Activated CD8-positive, alpha-beta memory T cell treated with anti-CD3 and anti-CD28 coated beads for 48 hours (primary cell): ENCODE measurements around the gene TFAP2A.

Experiments used
- DNase-seq, 3 experiments: peaks; one replicate each; pipeline ENCODE4 v3.0.0-alpha.2; 2020; ENCODE audit warnings: low read depth in 2 of 3, low spot score in 2 of 3

TFAP2A gene

DNA sequence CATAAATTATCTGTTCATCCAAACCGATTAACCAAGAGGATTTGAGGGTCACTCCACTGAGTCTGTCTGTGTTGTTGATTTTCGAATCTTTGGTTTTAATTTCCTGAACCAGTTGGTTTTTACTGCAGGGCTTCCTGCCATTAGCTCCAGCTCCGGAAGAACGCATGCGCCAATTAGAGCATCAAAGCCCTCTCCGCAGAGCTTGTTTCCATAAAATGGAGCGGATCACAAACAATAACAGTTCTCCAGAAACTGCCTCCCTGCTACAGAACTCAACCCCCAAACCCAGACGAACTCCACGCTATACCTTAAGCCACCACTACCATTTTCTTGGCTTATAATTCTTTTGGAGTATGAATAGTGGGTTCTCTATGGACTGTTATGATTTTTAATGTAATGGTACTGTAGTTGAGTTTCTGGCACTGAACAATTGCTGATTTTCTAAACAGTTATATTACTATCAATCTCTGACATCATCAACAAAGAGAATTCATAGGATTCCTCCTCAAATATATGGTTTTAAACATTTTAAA, 13.8 kb downstream of the TFAP2A start:
- DNase-seq = no peak

DNA sequence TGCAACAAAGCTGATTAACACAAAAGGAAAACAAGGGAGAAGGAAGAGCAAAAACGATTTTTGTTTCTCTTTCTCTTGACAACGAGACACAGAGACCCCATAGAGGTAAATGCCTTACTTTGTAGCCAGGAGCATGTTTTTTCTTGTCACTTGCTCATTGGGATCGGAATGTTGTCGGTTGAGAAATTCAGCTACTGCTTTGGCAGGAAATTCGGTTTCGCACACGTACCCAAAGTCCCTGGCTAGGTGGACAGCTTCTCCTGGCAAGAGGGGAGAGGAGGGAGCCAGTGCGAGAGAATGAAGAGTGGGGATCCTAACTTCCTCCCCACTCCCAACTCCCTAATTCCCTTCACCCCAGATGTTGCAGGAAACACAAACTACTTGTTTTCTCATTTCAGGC, 14.5 kb downstream of the TFAP2A start:
- DNase-seq = no peak

DNA sequence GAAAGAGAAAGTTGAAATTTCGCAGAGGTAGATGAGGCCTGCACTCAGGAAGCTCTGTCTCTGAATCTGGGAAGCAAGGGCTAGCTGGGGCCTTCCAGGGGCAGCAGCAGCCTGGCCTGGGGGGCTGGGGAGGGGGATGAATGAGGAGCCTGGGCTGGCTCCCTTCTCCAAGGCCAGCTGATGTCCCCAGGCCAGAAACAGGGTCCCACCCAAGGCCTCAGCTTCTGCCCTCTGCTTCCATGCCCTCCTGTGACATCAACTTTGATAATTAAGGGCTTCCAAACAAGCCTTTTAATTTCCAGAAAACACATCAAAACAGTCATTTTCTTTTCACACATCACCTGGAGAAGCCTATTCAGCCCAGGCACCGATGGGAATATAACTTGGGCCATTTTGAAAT, 15.4 kb downstream of the TFAP2A start:
- no peak for DNase-seq

DNA sequence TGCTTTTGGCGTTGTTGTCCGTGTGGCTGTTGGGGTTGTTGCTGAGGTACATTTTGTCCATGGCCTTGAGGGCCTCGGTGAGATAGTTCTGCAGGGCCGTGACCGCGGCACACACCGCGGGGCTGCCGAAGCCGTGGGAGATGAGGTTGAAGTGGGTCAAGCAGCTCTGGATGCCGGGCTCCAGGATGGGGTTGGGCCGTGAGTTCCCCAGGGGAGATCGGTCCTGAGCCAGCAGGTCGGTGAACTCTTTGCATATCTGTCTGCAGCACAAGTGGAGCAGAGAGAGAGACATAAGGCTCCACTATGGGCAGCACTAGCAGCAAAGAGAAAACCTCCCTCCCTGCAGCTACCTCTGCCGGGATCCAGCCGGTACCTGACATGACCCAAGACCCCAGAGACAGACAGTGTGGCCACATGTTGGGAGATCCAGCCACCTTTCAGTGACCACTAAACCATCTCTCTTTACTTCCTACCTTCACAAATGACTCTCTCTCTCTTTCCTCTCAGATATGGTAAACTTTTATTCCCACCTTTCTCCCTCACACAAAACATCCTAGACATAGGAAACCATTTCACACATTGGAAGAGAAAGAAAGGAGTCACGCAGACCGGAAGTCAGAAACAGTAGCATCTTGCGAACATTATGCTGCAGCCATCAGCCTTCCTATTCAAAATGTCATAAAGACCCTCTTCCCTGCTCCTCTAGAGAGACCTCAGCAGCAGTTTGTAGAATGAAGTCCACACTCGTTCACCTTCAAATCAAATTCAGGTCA, 16.2 kb downstream of the TFAP2A start:
- no peak for DNase-seq

DNA sequence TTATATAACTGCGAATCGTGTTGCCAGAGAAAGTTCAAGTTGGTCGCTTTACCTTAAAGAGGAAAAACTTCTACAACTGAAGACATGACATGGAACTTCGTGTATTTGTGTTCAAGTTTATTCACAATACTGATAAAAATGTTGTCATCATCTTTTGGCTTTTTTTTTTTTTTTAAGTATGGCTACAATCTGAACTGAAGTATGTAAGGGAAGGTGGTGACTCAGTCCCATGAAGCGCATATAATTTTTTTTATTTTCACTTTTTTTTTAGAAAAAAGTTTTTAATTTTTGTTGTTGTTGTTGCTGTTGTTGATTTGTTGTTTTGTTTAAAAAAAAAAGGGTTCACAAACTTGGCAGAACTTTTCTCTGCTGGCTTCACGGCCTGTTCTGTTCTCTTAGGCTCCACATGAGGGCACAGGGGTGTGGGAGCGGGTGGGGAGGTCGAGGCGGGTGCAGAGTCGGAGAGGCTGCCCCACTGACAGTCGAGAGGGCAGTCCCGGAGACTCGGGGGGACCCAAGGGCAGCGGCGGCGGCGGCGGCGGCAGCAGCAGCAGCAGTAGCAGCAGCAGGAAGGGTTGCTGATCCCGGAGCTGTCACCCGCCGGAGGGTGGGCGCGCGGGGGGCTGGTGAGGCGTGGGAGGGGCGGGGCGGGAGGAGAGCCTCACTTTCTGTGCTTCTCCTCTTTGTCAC, 17.0 kb downstream of the TFAP2A start:
- DNase-seq = no peak

DNA sequence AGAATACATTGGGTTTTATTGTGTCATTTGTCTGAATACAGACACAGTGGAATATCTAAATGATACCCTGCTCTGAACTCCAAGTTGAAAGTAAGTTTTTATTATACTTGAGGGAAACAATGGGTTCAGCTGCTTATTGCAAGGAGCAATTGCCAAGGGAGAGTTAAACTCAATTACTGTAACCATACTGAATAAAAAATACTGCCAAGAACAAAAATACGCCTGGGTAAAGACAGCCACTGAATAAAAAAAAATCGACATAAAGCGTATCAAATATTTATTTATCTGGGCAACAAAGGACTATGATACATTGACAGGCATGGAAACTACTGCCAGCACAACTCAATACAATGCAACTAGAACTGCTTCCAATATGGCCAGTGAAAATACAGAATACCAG, 18.1 kb downstream of the TFAP2A start:
- DNase-seq = no peak

DNA sequence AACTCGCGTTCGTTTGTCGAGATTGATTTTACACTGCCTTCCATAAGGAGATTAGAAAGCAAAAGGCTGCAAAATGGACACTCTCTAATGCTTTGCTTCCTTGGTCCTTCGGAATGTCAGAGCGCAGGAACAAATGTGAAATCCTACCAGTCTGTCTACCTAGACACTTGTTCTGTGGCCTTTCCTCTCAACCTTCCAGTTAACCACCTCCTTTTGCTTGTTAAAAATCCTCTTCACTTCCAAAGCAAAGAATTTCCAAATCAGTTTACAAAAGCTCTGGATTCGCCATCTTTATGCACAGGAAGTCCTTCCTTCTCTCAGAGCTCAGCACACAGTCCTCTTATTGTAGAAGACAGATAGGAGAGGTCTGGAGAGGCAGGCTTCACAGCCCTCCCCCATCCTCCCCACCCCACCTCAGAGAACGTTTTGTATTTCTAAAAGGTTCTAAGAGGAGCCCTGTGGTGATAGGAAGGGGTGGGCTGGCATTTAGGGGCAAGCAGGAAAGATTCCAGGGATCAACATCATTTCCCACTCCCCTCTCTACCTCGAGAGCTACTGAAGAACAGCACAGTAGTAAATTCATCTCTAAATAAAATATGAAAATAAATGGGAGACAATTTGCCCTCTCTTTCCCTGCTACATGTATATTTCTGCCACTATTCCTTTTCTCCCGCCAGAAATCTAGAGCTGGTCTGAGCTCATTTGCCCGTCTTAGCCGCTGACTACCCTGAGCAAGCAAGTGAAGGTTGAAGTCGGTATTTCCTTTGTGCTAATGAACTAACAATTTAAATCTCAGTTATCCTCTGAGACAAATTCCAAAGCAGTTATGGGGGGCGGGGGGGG, 18.9 kb downstream of the TFAP2A start:
- no peak for DNase-seq

DNA sequence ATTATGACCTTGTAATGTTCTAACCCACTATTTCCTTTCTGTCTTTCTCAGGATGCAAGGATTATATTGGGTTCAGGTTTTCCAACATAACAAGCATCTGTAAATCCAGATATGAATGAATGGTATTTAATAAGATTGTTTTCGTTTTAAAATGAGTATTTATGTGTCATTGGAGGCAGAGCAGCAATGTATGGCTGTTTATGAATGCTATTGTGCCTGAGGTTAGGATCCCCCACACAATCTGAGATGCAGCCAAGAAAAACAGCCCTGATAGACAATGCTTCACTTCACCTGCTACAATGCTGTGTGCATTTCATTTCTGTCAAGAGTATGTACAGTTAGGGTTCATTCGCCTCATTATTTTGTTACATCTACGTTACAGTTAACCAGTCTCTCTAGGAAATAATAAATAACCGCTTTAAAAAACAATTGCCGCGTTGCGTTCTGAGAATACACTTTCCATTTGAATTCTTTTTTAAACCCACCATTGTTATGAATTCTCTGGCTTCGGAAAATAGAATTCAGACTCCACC, 19.6 kb downstream of the TFAP2A start:
- DNase-seq = no peak

DNA sequence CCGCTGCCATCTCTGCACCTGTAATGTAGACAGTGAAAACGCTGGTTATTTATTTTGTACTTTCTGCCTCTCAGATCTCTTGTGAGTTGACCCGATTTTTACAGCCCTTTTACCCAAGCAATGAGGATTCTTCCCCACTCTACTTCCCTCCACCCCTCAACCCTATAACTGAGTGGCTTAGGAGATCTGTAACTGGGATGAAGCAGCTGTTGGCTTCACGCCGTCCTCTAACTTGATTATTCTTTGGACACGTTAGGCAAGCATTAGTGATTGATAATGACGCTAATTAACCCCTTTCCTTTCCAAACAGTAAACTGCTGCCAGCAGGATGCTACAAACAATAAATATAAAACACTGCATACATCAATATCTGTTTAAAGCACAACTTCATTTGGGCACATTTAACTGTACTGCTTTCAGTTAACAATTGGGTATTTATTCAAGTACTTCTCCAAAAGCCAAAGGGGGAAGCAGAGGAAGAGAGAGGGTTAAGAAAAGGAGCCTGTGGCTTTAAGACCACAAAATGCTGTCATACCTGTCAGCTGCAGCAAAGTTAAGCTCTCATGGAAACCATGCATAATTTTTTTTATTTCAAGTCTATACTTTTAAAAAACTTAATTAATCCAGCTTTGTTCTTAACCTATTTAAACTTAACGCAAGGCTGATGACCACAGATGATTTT, 21.2 kb downstream of the TFAP2A start:
- DNase-seq = no peak

DNA sequence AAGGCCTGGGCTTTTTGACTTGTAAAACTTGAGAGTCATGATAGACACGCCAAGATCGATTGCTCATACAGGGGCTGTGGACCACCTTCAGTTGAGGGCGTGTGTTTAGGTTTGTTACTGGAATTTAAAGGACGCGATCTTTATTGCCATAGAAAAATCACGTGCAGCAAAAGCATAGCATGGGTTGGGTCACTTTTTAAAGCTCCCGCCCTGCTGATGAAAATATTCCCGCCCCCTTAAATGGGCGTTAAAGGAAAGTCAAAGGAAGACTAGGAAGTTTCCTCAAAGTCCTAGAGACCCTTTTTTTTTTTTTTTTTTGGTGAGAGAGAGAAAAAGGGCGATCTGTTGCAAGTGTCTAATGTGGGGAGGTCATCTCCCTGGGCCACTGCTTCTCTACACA, 23.1 kb downstream of the TFAP2A start:
- DNase-seq = no peak

DNA sequence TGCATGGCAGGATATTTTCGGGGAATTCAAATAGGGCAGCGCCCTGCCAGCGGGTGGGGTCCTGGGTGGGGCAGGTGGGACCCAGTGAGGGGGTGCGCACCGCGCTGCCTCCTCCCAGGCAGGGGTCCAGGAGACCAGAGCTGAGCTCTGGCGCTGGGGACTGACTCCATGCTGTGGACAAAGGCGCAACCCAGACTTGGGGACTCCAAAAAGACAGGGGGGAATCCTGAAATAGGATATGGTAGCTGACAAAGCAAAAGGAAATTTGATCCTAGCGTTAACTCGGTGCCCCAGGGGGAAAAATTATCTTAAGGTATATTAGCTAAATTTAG, 23.6 kb downstream of the TFAP2A start:
- DNase-seq = no peak

DNA sequence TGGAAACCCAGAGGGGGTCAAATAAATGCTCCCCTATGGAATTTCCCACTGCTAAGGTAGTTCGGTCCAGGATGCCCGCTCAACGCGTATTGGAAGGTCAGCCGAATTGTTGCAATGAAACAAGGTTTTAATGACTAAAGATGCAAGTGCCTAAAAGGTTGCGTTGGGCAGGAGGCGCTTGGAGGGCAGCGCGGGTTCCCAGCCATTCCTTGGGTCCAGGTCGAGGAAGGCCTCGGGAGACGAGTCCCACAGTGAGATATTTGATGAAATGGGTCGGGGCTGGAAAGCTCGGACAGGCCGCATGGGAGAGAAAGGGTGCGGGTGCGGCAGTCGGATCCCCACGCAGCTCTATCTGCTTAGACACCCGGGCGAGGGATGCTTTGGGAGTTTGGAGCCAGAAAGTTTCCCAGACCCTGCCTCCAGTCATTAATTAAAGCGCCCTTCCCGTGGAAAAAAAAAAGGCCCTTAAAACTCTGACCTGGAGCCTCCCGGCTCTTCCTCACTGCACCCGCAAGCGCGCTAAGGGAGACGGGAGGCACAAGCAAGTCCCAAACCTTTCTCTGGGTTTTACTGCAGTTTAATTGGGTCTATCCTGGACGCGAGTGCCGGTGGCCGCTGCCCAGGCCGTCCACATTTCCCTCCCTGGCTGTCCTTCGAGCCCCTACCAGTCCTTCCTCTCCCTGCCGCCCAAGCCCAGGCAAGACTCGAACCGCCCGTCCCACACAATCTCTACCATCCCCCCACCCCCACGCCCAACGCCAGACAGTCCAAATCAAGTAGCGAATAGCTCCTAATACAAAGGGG, 24.2 kb downstream of the TFAP2A start:
- DNase-seq = no peak

DNA sequence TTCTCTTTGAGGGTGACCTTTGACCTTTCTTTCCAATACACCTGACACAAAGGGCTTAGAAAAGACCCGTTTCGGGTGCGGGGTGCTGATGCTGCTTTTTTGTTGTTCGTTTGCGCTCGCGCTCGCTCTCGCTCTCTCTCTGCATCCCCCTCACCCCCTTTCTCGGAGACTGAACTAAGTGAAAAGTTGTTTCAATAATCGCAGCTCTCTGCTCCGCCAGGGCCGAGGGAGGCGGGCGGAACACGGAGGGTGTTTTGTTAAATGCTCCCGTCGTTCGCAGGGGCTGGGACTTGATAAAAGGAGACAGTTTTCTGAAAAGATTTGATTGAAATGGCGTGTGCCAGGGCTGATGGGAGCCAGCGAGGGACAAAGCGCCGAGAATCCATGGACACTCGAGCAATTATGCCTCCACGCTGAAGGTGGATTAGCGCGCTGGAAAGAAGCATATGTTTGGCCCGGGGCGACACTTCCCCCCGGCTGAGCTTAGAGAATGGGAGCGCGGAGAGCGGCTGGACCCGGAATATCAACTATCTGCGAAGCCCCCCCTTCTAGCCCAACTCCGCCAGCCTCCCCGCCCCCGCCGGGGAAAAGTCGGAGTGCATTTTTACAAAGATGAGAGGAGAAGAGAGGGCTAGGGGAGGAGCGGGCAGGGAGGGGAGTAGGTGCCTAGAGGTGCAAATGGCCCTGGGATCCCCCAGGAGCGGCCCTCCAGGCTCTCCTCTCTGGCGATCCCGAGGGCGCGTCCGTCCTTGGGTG, 25.0 kb downstream of the TFAP2A start:
- DNase-seq = no peak

DNA sequence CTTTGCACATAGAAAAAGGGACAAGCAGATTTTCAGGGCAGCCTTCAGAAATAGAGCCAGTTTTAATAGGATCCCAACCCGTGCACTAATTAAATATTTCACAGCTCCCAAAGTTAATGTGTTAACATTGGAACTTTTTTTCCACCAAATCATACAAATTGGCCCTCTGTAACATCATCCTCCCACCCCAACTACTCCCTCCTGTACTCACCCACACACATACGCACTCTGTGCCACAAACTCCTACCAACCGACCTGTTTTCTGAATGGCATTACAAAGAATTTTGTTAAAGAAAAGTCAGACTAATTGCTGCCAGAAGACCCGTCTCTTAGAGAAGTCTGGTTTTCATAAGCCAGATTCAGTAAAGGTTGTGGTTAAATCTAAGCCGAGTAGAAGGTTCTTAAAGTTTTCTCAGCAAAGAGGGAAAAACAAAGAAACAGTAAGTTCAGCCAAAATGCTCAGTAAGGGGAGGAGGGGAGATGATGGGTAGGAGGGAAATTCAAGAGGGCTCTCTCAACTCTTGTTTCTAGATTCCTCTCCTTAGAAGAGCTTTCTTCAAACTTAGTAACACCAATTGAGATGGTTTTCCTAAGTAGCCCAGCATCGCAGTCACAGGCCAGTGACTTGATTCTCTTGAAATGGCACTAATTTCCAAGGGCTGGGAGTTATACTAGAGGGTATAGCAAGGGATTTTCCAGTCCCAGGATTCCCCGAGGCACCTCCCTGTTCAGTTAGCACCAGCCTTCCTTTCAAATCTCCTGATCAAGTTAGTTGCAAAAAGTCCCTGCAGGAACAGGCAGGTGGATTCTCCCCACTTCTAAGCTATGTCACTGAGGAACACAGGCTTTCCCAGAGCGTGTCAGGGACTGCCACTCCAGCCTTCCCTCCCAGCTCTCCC, 27.9 kb downstream of the TFAP2A start:
- DNase-seq = no peak

DNA sequence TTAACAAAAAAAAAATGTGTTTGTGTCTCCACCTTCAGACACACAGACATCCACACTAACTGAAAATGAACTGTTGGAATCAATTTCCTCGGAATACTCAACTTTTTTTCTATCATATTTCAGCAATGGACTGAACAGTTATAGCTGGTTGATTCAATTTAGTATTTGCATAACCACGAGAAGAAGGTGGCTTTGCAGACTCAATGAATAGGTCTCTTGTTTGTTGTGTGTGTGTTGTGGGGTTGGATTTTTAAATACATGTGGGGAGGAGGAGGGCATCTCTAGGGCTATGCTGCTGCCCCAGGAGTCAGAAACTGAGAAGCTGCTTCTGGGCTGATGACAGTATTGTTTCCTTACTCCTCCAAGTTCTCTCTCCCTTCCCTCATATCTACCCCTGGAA, 28.7 kb downstream of the TFAP2A start:
- no peak for DNase-seq

DNA sequence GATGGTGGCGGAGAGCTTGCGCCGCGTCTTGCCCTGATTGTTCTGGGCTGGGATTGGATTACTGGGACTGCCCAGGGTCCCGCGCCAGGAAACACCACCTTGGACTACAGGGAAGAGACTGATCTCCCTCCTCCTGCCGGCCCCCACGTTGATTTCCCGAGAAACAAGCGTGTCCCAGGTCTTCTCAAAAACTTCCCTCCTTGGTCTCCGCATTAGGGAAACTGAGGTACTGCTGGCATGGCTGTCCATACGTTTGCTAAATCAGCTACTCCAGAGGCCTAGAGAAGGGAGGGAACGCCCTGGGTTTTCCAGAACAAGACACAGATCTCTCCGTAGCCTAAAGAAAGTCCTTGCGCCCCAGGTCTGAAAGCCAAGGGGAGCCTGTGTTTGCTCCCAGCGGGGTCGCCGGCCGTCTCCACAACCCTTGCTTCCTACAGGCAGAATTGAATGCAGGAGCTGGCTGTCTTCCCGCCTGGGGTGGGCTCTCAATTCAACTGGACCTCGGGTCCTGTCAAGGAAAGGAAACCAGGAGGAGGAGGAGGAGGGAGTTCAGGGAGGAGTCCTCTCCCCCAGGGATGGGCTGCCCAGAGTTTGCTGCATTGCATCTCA, 29.2 kb downstream of the TFAP2A start:
- DNase-seq = no peak

DNA sequence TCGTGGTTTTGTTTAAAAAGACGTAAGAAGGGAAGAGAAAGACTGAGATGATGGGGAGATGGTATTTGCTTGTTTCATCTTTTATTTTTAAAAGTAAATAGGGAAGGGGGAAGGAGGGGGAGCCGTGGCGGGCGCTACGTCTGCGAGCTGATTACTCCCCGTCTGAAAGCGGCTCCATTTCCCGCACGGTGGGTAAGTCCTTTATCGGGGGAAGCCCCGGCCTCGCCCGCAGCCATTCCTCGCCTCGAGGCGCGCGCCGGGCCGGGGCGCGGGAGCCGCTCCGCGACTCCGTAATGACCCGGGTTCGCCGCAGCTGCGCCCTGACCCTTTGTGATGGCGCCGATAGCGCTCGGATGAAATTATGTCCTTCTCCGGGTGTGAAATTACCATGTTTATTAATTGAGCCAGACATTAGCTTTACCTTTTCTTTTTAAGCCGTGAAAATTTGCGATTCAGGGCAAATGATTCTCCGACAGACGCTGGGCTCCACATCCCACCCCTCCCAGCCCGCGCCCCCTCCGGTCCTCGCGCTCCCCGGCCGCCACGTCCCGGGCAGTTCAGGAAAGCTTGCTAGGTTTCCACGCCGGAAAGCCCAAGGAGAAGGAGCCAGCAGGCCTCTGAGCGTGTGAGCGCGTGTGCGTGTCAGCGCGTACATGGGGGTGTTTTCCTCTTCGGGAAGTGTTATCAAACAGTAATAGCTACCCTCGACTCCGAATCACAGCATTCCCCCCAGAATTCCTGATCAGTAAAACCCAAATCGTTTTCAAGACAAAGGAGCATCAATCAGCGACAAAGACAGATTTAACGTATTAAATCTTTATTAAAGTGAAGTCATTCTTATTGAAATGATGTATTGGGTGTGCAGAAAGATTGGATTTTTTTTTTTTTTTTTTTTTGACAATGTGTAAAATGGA, 30.0 kb downstream of the TFAP2A start:
- DNase-seq = no peak
